HepG2 (cell line): ENCODE results near the gene RAMP1. TPM values are rescaled to one million over a fixed set of nuclear protein-coding genes. Genes with fewer than 3 reads are reported as not detected.
A peak's percentile ranks its signal among the peaks of the same experiment; 100 is the strongest.

Experiments
- ARHGAP35 ChIP-seq: sonication (generic); formaldehyde crosslinking; IDR thresholded peaks from 2 replicates; pipeline ENCODE4 v1.9.0; 2022; ENCODE audit warnings: mild to moderate bottlenecking, inconsistent platforms, moderate library complexity, missing genetic modification reagents, borderline replicate concordance
- CREM ChIP-seq, 2 experiments: sonication (generic) in 1 of 2; formaldehyde crosslinking in 1 of 2; IDR thresholded peaks; 2 replicates each; pipeline versions ENCODE4 v1.4.0 to v1.6.1; 2016 to 2020; ENCODE audit warnings: antibody characterized with exemption in 1 of 2, mild to moderate bottlenecking in 1 of 2, missing genetic modification reagents in 1 of 2
- HNRNPLL ChIP-seq: fragments of 200-400 bp; formaldehyde crosslinking; IDR thresholded peaks from 2 replicates; pipeline ENCODE4 v1.6.1; 2017; ENCODE audit warnings: mild to moderate bottlenecking, low read depth, low read length; ENCODE audit not compliant: poor library complexity, severe bottlenecking
- LCORL ChIP-seq, 2 experiments: fragments of 450-650 bp in 1 of 2; sonication (generic) in 1 of 2; formaldehyde crosslinking in 1 of 2; IDR thresholded peaks; 2 replicates each; pipeline versions ENCODE4 v1.5.0 to v1.6.1; 2017 to 2020; ENCODE audit warnings: antibody characterized with exemption in 1 of 2, missing genetic modification reagents in 1 of 2
- ZFP37 ChIP-seq: sonication (generic); formaldehyde crosslinking; IDR thresholded peaks from 2 replicates; pipeline ENCODE4 v1.4.0; 2020; ENCODE audit warnings: missing genetic modification reagents, borderline replicate concordance
- ZFP82 ChIP-seq: sonication (generic); formaldehyde crosslinking; IDR thresholded peaks from 2 replicates; pipeline ENCODE4 v1.5.1; 2020; ENCODE audit warnings: mild to moderate bottlenecking, missing genetic modification reagents, borderline replicate concordance
- ZFY ChIP-seq: sonication (generic); formaldehyde crosslinking; IDR thresholded peaks from 2 replicates; pipeline ENCODE4 v1.4.0; 2020; ENCODE audit warnings: missing genetic modification reagents
- ZNF180 ChIP-seq: sonication (generic); formaldehyde crosslinking; IDR thresholded peaks from 2 replicates; pipeline ENCODE4 v1.4.0; 2020; ENCODE audit warnings: low read depth, missing genetic modification reagents, borderline replicate concordance
- ZNF3 ChIP-seq: IDR thresholded peaks from 2 replicates; pipeline ENCODE4 v1.7.0; 2017; ENCODE audit warnings: inconsistent platforms
- ZNF33B ChIP-seq: sonication (generic); formaldehyde crosslinking; IDR thresholded peaks from 2 replicates; pipeline ENCODE4 v1.5.1; 2020; ENCODE audit warnings: mild to moderate bottlenecking, missing genetic modification reagents
- ZNF460 ChIP-seq: sonication (generic); formaldehyde crosslinking; IDR thresholded peaks from 2 replicates; pipeline ENCODE4 v1.5.1; 2020; ENCODE audit warnings: missing genetic modification reagents, mild to moderate bottlenecking, borderline replicate concordance
- ZNF567 ChIP-seq: sonication (generic); formaldehyde crosslinking; IDR thresholded peaks from 2 replicates; pipeline ENCODE4 v1.8.1; 2023; ENCODE audit warnings: mild to moderate bottlenecking, missing genetic modification reagents, borderline replicate concordance
- ZNF772 ChIP-seq: sonication (generic); formaldehyde crosslinking; IDR thresholded peaks from 2 replicates; pipeline ENCODE4 v1.5.0; 2020; ENCODE audit warnings: mild to moderate bottlenecking, missing genetic modification reagents
- ZNF879 ChIP-seq: sonication (generic); formaldehyde crosslinking; IDR thresholded peaks from 2 replicates; pipeline ENCODE4 v1.8.1; 2023; ENCODE audit warnings: missing genetic modification reagents
- polyA plus RNA-seq, 8 experiments: library from polyadenylated mRNA; depleted of rRNA in 3 of 8; stranded (reverse) in 7 of 8; unstranded in 1 of 8; fragments of >200 nt; fragmentation: Illumina TruSeq in 4 of 8; extraction: Trizol in 4 of 8; gene quantifications; 2 replicates each; pipeline versions ENCODE4 v1.2.1 to v1.2.3, GENCODE V29; 2011 to 2016; ENCODE audit warnings: low read depth in 4 of 8, missing spikeins in 1 of 8, mixed read lengths in 1 of 8; ENCODE audit not compliant: insufficient read depth in 1 of 8
- total RNA-seq, 5 experiments: library from RNA; depleted of rRNA; stranded (reverse); fragments of >200 nt; fragmentation: Illumina TruSeq; extraction: Trizol; gene quantifications; 2 replicates each; pipeline ENCODE4 v1.2.3, GENCODE V29; 2016; ENCODE audit warnings: low read depth in 1 of 5
- TF ChIP-seq, protein P1 (sequence below): sonication (generic); formaldehyde crosslinking; IDR thresholded peaks from 2 replicates; pipeline ENCODE4 v1.5.0; 2020; ENCODE audit warnings: mild to moderate bottlenecking, missing genetic modification reagents, moderate library complexity
- TF ChIP-seq, protein P2 (sequence below): sonication (generic); formaldehyde crosslinking; conservative IDR thresholded peaks from 2 replicates; pipeline ENCODE4 v1.4.0; 2020; ENCODE audit warnings: missing genetic modification reagents
- TF ChIP-seq, protein P3 (sequence below): sonication (generic); formaldehyde crosslinking; IDR thresholded peaks from 2 replicates; pipeline ENCODE4 v1.5.0; 2020; ENCODE audit warnings: missing genetic modification reagents
- TF ChIP-seq, protein P4 (sequence below): IDR thresholded peaks from 2 replicates; pipeline ENCODE4 v1.6.1; 2016; ENCODE audit warnings: mild to moderate bottlenecking
- TF ChIP-seq, protein P5 (sequence below): sonication (generic); formaldehyde crosslinking; IDR thresholded peaks from 2 replicates; pipeline ENCODE4 v1.8.0; 2022; ENCODE audit warnings: mild to moderate bottlenecking, missing genetic modification reagents, moderate library complexity

Gene RAMP1
- total and polyA plus RNA-seq, 2 of the 13 experiments (the other 11 are each of a cell fraction or from before 2014, with no cell fraction given), result 0.29 to 0.61 TPM

DNA sequence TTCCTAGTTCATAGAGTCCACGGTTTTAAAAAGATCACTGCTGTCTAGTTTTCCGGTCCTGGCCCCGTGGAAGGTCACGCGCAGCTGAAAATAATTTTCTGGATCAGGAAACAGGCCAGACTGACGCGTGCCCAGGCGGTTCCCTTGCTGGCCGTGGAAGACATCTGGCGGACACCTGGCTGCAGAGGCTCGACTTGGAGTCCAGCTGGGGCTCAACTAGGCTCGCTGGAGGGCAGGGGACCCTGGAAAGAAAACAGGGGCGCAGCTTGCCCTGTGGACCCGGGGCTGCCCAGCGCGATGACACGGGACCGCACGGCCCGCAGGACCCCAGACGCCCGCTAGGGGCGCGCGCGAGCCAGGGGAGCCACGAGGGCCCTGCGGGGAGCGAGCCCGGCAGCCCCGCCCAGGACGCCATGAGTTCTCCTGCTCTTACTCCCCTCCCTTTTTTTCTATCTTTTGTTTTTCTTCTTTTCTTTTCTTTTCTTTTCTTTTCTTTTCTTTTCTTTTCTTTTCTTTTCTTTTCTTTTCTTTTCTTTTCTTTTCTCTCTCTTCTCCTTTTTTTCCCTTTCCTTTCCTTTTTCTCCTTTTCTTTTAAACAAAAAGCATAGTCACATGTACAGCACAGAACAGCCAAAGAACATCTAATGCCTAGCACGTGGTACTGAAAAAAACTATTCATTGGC, 64.2 kb downstream of the RAMP1 start (continued):
- TF ChIP-seq, protein P1, sequence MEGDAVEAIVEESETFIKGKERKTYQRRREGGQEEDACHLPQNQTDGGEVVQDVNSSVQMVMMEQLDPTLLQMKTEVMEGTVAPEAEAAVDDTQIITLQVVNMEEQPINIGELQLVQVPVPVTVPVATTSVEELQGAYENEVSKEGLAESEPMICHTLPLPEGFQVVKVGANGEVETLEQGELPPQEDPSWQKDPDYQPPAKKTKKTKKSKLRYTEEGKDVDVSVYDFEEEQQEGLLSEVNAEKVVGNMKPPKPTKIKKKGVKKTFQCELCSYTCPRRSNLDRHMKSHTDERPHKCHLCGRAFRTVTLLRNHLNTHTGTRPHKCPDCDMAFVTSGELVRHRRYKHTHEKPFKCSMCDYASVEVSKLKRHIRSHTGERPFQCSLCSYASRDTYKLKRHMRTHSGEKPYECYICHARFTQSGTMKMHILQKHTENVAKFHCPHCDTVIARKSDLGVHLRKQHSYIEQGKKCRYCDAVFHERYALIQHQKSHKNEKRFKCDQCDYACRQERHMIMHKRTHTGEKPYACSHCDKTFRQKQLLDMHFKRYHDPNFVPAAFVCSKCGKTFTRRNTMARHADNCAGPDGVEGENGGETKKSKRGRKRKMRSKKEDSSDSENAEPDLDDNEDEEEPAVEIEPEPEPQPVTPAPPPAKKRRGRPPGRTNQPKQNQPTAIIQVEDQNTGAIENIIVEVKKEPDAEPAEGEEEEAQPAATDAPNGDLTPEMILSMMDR (CRISPR knock-in tag), result peak; percentile 89
- TF ChIP-seq ZNF180 (CRISPR knock-in tag) (no peak), ARHGAP35 (CRISPR knock-in tag) (no peak), ZFY (CRISPR knock-in tag) (no peak), ZNF33B (CRISPR knock-in tag) (no peak), ZNF3 (CRISPR knock-in tag) (no peak), ZNF772 (CRISPR knock-in tag) (no peak), ZFP37 (CRISPR knock-in tag) (no peak), ZNF460 (CRISPR knock-in tag) (no peak), ZFP82 (CRISPR knock-in tag) (no peak), ZNF879 (CRISPR knock-in tag) (0 out of 2 replicates have a peak, but pooled peaks have one; percentile 49), HNRNPLL (peak; percentile 56), CREM (IDR thresholded peaks at IDR 0.05) (no peak), CREM (CRISPR knock-in tag; IDR thresholded peaks at IDR 0.05) (no peak), LCORL (IDR thresholded peaks at IDR 0.05) (no peak), LCORL (CRISPR knock-in tag; IDR thresholded peaks at IDR 0.05) (0 out of 2 replicates have a peak, but pooled peaks have one; percentile 55), ZNF567 (no peak)
- TF ChIP-seq, protein P2, sequence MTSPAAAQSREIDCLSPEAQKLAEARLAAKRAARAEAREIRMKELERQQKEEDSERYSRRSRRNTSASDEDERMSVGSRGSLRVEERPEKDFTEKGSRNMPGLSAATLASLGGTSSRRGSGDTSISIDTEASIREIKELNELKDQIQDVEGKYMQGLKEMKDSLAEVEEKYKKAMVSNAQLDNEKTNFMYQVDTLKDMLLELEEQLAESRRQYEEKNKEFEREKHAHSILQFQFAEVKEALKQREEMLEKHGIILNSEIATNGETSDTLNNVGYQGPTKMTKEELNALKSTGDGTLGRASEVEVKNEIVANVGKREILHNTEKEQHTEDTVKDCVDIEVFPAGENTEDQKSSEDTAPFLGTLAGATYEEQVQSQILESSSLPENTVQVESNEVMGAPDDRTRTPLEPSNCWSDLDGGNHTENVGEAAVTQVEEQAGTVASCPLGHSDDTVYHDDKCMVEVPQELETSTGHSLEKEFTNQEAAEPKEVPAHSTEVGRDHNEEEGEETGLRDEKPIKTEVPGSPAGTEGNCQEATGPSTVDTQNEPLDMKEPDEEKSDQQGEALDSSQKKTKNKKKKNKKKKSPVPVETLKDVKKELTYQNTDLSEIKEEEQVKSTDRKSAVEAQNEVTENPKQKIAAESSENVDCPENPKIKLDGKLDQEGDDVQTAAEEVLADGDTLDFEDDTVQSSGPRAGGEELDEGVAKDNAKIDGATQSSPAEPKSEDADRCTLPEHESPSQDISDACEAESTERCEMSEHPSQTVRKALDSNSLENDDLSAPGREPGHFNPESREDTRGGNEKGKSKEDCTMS (CRISPR knock-in tag), result no peak
- TF ChIP-seq, protein P3, sequence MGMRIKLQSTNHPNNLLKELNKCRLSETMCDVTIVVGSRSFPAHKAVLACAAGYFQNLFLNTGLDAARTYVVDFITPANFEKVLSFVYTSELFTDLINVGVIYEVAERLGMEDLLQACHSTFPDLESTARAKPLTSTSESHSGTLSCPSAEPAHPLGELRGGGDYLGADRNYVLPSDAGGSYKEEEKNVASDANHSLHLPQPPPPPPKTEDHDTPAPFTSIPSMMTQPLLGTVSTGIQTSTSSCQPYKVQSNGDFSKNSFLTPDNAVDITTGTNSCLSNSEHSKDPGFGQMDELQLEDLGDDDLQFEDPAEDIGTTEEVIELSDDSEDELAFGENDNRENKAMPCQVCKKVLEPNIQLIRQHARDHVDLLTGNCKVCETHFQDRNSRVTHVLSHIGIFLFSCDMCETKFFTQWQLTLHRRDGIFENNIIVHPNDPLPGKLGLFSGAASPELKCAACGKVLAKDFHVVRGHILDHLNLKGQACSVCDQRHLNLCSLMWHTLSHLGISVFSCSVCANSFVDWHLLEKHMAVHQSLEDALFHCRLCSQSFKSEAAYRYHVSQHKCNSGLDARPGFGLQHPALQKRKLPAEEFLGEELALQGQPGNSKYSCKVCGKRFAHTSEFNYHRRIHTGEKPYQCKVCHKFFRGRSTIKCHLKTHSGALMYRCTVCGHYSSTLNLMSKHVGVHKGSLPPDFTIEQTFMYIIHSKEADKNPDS, result 0 out of 2 replicates have a peak, but pooled peaks have one; percentile 27
- TF ChIP-seq, protein P4, sequence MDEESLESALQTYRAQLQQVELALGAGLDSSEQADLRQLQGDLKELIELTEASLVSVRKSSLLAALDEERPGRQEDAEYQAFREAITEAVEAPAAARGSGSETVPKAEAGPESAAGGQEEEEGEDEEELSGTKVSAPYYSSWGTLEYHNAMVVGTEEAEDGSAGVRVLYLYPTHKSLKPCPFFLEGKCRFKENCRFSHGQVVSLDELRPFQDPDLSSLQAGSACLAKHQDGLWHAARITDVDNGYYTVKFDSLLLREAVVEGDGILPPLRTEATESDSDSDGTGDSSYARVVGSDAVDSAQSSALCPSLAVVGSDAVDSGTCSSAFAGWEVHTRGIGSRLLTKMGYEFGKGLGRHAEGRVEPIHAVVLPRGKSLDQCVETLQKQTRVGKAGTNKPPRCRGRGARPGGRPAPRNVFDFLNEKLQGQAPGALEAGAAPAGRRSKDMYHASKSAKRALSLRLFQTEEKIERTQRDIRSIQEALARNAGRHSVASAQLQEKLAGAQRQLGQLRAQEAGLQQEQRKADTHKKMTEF (CRISPR knock-in tag), result no peak; the same call in 1 of the 2 replicates
- TF ChIP-seq, protein P5, sequence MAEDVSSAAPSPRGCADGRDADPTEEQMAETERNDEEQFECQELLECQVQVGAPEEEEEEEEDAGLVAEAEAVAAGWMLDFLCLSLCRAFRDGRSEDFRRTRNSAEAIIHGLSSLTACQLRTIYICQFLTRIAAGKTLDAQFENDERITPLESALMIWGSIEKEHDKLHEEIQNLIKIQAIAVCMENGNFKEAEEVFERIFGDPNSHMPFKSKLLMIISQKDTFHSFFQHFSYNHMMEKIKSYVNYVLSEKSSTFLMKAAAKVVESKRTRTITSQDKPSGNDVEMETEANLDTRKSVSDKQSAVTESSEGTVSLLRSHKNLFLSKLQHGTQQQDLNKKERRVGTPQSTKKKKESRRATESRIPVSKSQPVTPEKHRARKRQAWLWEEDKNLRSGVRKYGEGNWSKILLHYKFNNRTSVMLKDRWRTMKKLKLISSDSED, result no peak
